Activated naive CD4-positive, alpha-beta T cell treated with anti-CD3 and anti-CD28 coated beads, Interleukin-2, amount 50 U/mL, for 16 hours (primary cell): Measurements from ENCODE around the gene GNAT1.

Experiments used
- DNase-seq: peaks from one replicate; pipeline ENCODE4 v3.0.0-alpha.2; 2020

GNAT1 gene

GRCh38 chr3:50163572-50164455 lies 27.6 kb upstream of the GNAT1 start:
- DNase-seq, result no peak

DNA sequence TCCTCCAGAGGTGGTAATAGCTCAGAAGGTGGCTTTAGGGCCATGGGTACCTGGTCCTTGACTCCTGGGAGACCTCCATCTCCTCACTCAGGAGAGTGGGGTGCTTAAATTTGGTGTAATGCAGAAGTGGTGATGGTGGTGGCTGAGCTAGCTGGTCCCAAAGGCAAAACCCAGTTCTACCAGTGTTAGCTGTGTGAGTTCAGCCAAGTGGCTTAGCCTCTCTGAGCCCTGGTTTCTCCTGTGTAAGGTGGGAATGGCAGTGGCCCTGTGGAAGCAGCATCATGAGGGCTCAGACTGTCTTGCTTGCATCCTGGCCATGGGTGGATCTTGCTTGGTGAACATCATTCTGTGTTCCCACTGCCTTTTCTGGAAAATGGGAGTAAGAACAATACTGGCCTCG lies 26.9 kb upstream of the GNAT1 start:
- DNase-seq, result no peak

DNA sequence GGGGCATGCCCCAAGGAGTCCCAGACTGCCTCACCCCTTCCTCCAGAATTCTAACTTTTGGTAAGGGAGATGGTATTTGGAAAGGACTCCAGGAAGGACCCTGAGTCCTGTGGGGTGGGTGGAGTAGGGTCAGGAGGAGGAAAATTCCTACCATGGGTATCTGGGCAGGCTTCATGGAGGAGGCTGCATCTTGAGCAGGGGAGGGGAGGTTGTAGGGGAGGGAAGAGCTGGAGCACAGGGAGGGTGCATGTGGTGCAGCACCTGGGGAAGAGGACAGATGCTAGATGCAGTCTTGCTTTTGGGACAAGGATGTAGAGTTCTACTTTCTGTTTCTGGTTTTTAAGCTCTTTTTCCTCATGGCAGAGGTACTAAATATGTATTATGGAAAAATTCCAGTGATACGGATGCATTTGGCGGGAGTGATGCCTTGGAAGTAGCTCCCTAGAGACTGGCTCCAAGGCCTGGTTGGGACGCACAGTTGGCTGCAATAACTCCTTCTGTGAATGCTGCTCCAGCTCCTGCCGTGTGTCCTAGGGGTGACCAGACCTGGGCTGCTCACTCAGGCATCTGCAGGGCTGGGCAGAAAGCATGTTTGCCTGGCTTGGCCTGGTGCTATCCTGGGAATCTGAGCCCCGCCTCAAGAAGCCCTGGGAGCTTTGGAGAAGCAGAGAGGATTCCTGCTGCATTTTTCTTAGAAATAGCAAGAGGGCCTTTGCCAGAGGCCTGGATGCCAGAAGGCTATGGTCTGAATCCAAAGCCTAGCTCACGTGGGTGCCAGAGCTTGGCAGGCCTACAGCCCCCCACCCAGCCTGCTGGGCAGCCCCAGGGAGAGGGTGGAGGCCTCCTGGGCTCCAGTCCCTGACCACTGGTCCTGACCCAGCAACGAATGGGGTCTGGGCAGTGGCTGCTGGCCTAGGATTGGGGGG lies 26.2 kb upstream of the GNAT1 start:
- DNase-seq, result no peak

GRCh38 chr3:50165910-50166538 lies 25.4 kb upstream of the GNAT1 start:
- no peak for DNase-seq

GRCh38 chr3:50166620-50167019 lies 24.8 kb upstream of the GNAT1 start:
- no peak for DNase-seq

GRCh38 chr3:50167069-50167840 lies 24.2 kb upstream of the GNAT1 start:
- no peak for DNase-seq

GRCh38 chr3:50167841-50168209 lies 23.6 kb upstream of the GNAT1 start:
- DNase-seq, result no peak

DNA sequence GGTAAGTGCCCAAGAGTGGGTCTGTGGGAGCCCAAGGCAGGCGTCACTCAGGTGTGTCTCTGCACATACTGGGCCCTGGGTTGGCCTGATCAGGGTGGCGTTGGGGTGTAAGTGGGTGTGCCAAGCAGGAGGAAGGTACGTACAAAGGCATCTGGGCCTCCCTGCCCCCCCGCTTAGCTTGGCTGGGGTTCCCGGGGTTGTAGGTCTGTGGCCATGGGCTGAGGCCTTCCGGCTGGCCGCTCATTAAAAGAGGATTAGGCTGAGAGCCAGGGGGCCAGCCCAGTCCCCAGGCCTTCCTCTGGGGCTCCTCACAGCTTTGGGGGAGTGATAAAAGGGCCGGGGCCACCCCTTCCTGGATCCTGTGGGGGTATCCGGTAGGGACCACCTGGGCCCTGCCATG lies 23.0 kb upstream of the GNAT1 start:
- no peak for DNase-seq

- DNase-seq, result no peak
Measured at GRCh38 chr3:50168791-50169190, 22.6 kb upstream of the GNAT1 start.

- DNase-seq, result no peak
Measured at GRCh38 chr3:50169232-50169832, 22.1 kb upstream of the GNAT1 start.

GRCh38 chr3:50169858-50170257 lies 21.6 kb upstream of the GNAT1 start:
- DNase-seq, result no peak

DNA sequence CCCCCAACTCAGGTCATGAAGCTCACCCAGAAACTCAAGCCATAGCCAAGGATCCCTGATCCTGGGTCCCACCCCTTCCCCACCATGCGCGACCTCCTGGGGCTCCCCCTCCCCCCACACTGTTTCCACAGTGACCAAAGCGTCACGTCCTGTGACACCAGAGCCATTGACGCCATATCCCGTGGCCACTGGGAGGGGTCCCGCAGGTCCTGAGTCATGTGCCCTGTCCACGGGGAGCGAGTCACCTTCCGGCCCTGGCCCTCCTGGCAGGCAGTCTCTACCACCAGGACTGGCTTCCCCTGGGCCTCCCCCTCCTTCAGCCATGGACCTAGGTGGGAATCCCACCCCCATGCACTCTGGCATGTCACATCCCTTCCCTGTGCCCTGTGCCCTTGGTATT lies 20.7 kb upstream of the GNAT1 start:
- no peak for DNase-seq

GRCh38 chr3:50171540-50172301 lies 19.7 kb upstream of the GNAT1 start:
- no peak for DNase-seq

GRCh38 chr3:50172626-50173220 lies 18.7 kb upstream of the GNAT1 start:
- no peak for DNase-seq

GRCh38 chr3:50173685-50174516 lies 17.5 kb upstream of the GNAT1 start:
- DNase-seq, result no peak

GRCh38 chr3:50174517-50174895 lies 16.9 kb upstream of the GNAT1 start:
- no peak for DNase-seq

GRCh38 chr3:50174947-50175524 lies 16.4 kb upstream of the GNAT1 start:
- DNase-seq, result no peak

GRCh38 chr3:50177346-50177745 lies 14.1 kb upstream of the GNAT1 start:
- DNase-seq, result no peak

- no peak for DNase-seq
Measured at GRCh38 chr3:50179710-50180109, 11.7 kb upstream of the GNAT1 start.

- no peak for DNase-seq
Measured at GRCh38 chr3:50181985-50182384, 9.4 kb upstream of the GNAT1 start.
